ENCODE results near the gene RASGRP2. TPM values are rescaled to one million over a fixed set of nuclear protein-coding genes. Genes with fewer than 3 reads are reported as not detected.

The RASGRP2 gene
- 30.8 TPM for total RNA-seq

GRCh38 chr11:64743591-64744543 is at the start of gene RASGRP2:
RASGRP2 (minus strand) TSS chr11:64744142; CDS start chr11:64742866, 1,276 bp downstream.
- DNase-seq: peak; percentile 41

- no peak for DNase-seq
These were observed 48.5 kb upstream of the RASGRP2 start for GRCh38 chr11:64792482-64792881.

- no peak for DNase-seq
These were observed 47.9 kb upstream of the RASGRP2 start for GRCh38 chr11:64791781-64792291.

- no peak for DNase-seq
These were observed 46.5 kb upstream of the RASGRP2 start for GRCh38 chr11:64790205-64791095.

GRCh38 chr11:64789331-64790204 is 45.6 kb upstream of the RASGRP2 start:
- DNase-seq: no peak

GRCh38 chr11:64788321-64789215 is 44.6 kb upstream of the RASGRP2 start:
- DNase-seq: no peak

- peak; percentile 46 for DNase-seq
These were observed 43.8 kb upstream of the RASGRP2 start for GRCh38 chr11:64787526-64788320.

- DNase-seq: no peak
These were observed 42.4 kb upstream of the RASGRP2 start for GRCh38 chr11:64786308-64786707.

GRCh38 chr11:64784813-64785581 is 41.1 kb upstream of the RASGRP2 start:
- no peak for DNase-seq

- DNase-seq: peak; percentile 100
These were observed 34.7 kb upstream of the RASGRP2 start, which contains the start of gene SF1 for GRCh38 chr11:64778473-64779298. SF1 (minus strand) TSS chr11:64778542; CDS start chr11:64778392, 150 bp downstream.

GRCh38 chr11:64778223-64778472 is 34.2 kb upstream of the RASGRP2 start:
- DNase-seq: no peak

GRCh38 chr11:64777449-64778222 is 33.7 kb upstream of the RASGRP2 start:
- DNase-seq: peak; percentile 96

GRCh38 chr11:64776875-64777274 is 32.9 kb upstream of the RASGRP2 start:
- DNase-seq: no peak

- no peak for DNase-seq
These were observed 32.5 kb upstream of the RASGRP2 start for GRCh38 chr11:64776425-64776824.

GRCh38 chr11:64774144-64774543 is 30.2 kb upstream of the RASGRP2 start:
- DNase-seq: no peak

- no peak for DNase-seq
These were observed 28.5 kb upstream of the RASGRP2 start for GRCh38 chr11:64772303-64773018.

GRCh38 chr11:64771861-64772260 is 27.9 kb upstream of the RASGRP2 start:
- DNase-seq: no peak
